ENCODE data around the gene CDH6. TPM values are rescaled to one million over a fixed set of nuclear protein-coding genes. Genes with fewer than 3 reads are reported as not detected.

Gene CDH6
- total RNA-seq, 1 donor from 2014 or later: not detected

DNA sequence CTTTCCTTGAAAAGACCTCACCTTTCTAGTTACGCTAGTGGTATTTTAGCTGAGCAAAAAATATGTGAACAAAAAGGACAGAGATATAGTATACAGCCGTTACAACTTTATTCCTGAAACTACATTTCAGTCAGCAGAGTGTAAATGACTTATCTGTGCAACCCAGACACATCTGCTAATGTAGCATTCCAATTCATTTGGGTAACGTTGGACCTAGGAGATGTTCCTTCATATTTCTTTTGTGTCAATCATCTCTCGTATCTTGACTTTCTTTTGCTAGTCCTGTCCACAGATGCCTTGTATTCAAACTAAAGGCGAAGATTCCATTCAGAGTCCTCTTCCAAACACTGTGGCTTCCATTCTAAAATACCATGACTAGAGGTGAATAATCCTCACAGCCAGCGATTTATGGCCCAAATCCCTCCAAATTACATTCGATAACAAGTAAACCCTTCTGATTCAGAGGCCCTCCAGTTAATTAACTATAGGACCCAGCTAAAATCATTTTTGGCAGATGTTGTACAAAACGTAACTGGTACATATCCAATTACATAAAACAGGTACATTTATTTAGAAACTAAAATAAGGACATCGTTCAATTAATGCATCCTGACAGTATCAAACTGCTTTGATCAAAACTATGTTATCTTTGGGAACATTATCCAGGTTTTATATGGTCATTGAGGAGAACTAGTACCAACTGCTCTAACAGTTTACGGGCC is 182.7 kb downstream of the CDH6 start:
- Mint-ChIP-seq H3K27me3 (peaks cover 3% of the 10 kb centered on the region), H3K4me1 (no peaks in the 10 kb centered on the region), H3K27ac (no peak overlapping the region), H3K9me3 (no peaks in the 10 kb centered on the region), H3K36me3 (ENCODE audit: low read depth) (no peaks in the 10 kb centered on the region), H3K4me3 (no peak overlapping the region)
- TF ChIP-seq, protein P1, sequence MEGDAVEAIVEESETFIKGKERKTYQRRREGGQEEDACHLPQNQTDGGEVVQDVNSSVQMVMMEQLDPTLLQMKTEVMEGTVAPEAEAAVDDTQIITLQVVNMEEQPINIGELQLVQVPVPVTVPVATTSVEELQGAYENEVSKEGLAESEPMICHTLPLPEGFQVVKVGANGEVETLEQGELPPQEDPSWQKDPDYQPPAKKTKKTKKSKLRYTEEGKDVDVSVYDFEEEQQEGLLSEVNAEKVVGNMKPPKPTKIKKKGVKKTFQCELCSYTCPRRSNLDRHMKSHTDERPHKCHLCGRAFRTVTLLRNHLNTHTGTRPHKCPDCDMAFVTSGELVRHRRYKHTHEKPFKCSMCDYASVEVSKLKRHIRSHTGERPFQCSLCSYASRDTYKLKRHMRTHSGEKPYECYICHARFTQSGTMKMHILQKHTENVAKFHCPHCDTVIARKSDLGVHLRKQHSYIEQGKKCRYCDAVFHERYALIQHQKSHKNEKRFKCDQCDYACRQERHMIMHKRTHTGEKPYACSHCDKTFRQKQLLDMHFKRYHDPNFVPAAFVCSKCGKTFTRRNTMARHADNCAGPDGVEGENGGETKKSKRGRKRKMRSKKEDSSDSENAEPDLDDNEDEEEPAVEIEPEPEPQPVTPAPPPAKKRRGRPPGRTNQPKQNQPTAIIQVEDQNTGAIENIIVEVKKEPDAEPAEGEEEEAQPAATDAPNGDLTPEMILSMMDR (IDR thresholded peaks at IDR 0.05): no peak
- ChIA-PET POLR2A (no interaction called here), CTCF (no interaction called here)
- DNase-seq (no peak), ATAC-seq (ENCODE audit: low read depth) (no peak)
- intact Hi-C loops (cut with micrococcal nuclease): no loop called here

DNA sequence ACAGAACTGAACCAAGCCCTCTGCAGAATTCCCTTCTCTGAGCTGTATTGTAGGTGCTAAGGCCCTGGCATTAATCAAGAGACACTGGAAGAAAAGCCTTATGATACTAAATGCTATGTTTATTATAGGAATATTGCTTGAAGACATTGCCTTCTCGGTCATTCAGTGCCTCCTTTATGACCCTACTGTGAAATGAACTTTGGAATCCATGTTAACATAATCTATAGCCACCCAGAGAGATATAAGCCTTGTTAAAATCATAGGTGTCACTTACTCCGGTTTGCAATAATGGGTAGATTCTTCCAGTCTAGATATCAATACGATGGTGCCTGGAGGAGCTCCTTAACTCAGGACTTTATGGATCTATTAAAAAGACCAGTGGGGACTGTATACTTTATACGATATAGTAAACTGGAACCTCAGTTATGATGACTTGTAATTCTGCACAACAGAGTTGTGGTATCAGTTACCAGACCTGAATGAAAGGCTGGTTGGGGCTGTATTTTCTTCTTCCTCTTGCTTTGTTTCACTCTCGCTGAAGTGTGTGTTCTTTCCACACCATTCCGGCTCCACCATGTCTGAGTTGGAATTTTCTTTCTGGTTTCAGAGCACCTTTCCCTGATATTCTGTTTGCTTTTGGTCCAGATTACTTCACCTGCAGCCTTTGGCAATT is 183.9 kb downstream of the CDH6 start:
- ChIA-PET POLR2A (no interaction called here), CTCF (no interaction called here)
- no peak for ATAC-seq (ENCODE audit: low read depth)
- Mint-ChIP-seq H3K27me3 (peaks cover 8% of the 10 kb centered on the region), H3K4me1 (no peaks in the 10 kb centered on the region), H3K36me3 (ENCODE audit: low read depth) (no peaks in the 10 kb centered on the region), H3K4me3 (no peak overlapping the region), H3K27ac (no peak overlapping the region), H3K9me3 (no peaks in the 10 kb centered on the region)
- TF ChIP-seq, protein P1 (IDR thresholded peaks at IDR 0.05): no peak
- no peak for DNase-seq
- intact Hi-C loops (cut with micrococcal nuclease): no loop called here

DNA sequence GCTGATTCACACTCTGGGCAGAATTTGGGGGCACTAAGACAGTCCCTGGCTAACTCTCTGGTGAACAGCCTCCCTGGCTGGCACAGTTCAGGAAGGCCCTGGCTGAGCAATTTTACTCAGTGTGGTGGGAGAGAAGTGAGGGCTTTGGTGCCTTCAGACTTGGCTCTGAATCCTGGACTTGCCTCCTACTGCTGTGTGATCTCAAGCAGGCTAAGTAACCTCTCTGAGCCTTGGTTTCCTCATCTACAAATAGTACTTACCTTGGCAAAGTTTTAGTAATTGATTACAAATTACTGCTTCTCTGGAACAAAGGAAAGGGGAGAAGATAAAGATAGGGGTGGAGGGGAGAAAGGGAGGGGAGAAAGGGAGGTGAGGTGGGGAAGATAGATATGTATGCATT is 184.7 kb downstream of the CDH6 start:
- CTCF ChIA-PET: no interaction called here
- Mint-ChIP-seq H3K36me3 (ENCODE audit: low read depth) (no peaks in the 10 kb centered on the region), H3K4me3 (no peak overlapping the region), H3K9me3 (no peaks in the 10 kb centered on the region), H3K27ac (no peak overlapping the region), H3K27me3 (peaks cover 13% of the 10 kb centered on the region), H3K4me1 (no peaks in the 10 kb centered on the region)
- TF ChIP-seq, protein P1 (IDR thresholded peaks at IDR 0.05): no peak
- POLR2A ChIA-PET: no interaction called here
- no peak for ATAC-seq (ENCODE audit: low read depth)
- no peak for DNase-seq
- intact Hi-C loops (cut with micrococcal nuclease): no loop called here

Measured in activated B cell treated with CpG ODN at 0.5 μM for 24 hours (primary cell).